ENCODE results near the gene IGSF23.
"Not testable (repeated sequence)": the region's sequence is repeated elsewhere in the genome, so short reads cannot be mapped to it uniquely, and the experiment has no call there.

The IGSF23 gene

GRCh38 chr19:44623080-44623479, 9.7 kb downstream of the IGSF23 start:
- Histone ChIP-seq H3K4me2 (ENCODE audit: low read length) (no peak overlapping the region), H3K4me1 (ENCODE audit: insufficient read depth, low read length, severe bottlenecking) (no peaks in the 10 kb centered on the region), H3K9me2 (ENCODE audit: low read depth, low read length) (no peaks in the 10 kb centered on the region), H3K9me3 (ENCODE audit: low read length) (no peaks in the 10 kb centered on the region), H3K4me3 (ENCODE audit: low read depth, low read length, poor library complexity, severe bottlenecking) (no peak overlapping the region), H2AFZ (ENCODE audit: low read length) (no peak overlapping the region), H3K36me3 (ENCODE audit: insufficient read depth, low read length) (no peaks in the 10 kb centered on the region), H3F3A (ENCODE audit: insufficient read depth, low read length) (no peaks in the 10 kb centered on the region), H3K79me2 (ENCODE audit: insufficient read depth, low read length) (no peaks in the 10 kb centered on the region), H3K27me3 (ENCODE audit: insufficient read depth, low read length) (no peaks in the 10 kb centered on the region), H3K27ac (ENCODE audit: low read depth, low read length, poor library complexity, severe bottlenecking) (no peak overlapping the region), H4K20me1 (ENCODE audit: insufficient read depth, low read length) (no peaks in the 10 kb centered on the region), H3K9ac (ENCODE audit: low read length) (no peak overlapping the region)
- no peak for TF ChIP-seq EZH2 (IDR thresholded peaks at IDR 0.05; ENCODE audit: borderline replicate concordance, low read length)
- no peak for TF ChIP-seq CTCF (IDR thresholded peaks at IDR 0.05; ENCODE audit: low read length)

- no peaks in the 10 kb centered on the region for H3K4me1 ChIP-seq (ENCODE audit: insufficient read depth, low read length, severe bottlenecking)
Observed at GRCh38 chr19:44623626-44624025, 10.3 kb downstream of the IGSF23 start.

GRCh38 chr19:44624840-44625354, 11.5 kb downstream of the IGSF23 start:
- Histone ChIP-seq H3K9ac (ENCODE audit: low read length) (no peak overlapping the region), H3K9me3 (ENCODE audit: low read length) (no peaks in the 10 kb centered on the region), H3K36me3 (ENCODE audit: insufficient read depth, low read length) (no peaks in the 10 kb centered on the region), H3K4me2 (ENCODE audit: low read length) (no peak overlapping the region), H3F3A (ENCODE audit: insufficient read depth, low read length) (no peaks in the 10 kb centered on the region), H3K27ac (ENCODE audit: low read depth, low read length, poor library complexity, severe bottlenecking) (no peak overlapping the region), H4K20me1 (ENCODE audit: insufficient read depth, low read length) (no peaks in the 10 kb centered on the region), H3K79me2 (ENCODE audit: insufficient read depth, low read length) (no peaks in the 10 kb centered on the region), H3K4me3 (ENCODE audit: low read depth, low read length, poor library complexity, severe bottlenecking) (no peak overlapping the region), H3K4me1 (ENCODE audit: insufficient read depth, low read length, severe bottlenecking) (no peaks in the 10 kb centered on the region), H3K9me2 (ENCODE audit: low read depth, low read length) (no peaks in the 10 kb centered on the region), H3K27me3 (ENCODE audit: insufficient read depth, low read length) (no peaks in the 10 kb centered on the region), H2AFZ (ENCODE audit: low read length) (no peak overlapping the region)
- TF ChIP-seq CTCF (IDR thresholded peaks at IDR 0.05; ENCODE audit: low read length) (no peak), EZH2 (IDR thresholded peaks at IDR 0.05; ENCODE audit: borderline replicate concordance, low read length) (no peak)

More at GRCh38 chr19:44623626-44624025, 10.3 kb downstream of the IGSF23 start:
- Histone ChIP-seq H4K20me1 (ENCODE audit: insufficient read depth, low read length) (no peaks in the 10 kb centered on the region), H3K79me2 (ENCODE audit: insufficient read depth, low read length) (no peaks in the 10 kb centered on the region), H2AFZ (ENCODE audit: low read length) (no peak overlapping the region), H3K4me3 (ENCODE audit: low read depth, low read length, poor library complexity, severe bottlenecking) (no peak overlapping the region), H3K9me2 (ENCODE audit: low read depth, low read length) (no peaks in the 10 kb centered on the region), H3F3A (ENCODE audit: insufficient read depth, low read length) (no peaks in the 10 kb centered on the region), H3K36me3 (ENCODE audit: insufficient read depth, low read length) (no peaks in the 10 kb centered on the region), H3K27ac (ENCODE audit: low read depth, low read length, poor library complexity, severe bottlenecking) (no peak overlapping the region), H3K9me3 (ENCODE audit: low read length) (no peaks in the 10 kb centered on the region), H3K27me3 (ENCODE audit: insufficient read depth, low read length) (no peaks in the 10 kb centered on the region), H3K9ac (ENCODE audit: low read length) (no peak overlapping the region), H3K4me2 (ENCODE audit: low read length) (no peak overlapping the region)
- no peak for TF ChIP-seq EZH2 (IDR thresholded peaks at IDR 0.05; ENCODE audit: borderline replicate concordance, low read length)
- TF ChIP-seq CTCF (IDR thresholded peaks at IDR 0.05; ENCODE audit: low read length) = no peak

- H3K27ac ChIP-seq (ENCODE audit: low read depth, low read length, poor library complexity, severe bottlenecking); H3K9ac ChIP-seq (ENCODE audit: low read length); H3K79me2 ChIP-seq (ENCODE audit: insufficient read depth, low read length): not testable (repeated sequence)
Observed at GRCh38 chr19:44625637-44626036, 12.3 kb downstream of the IGSF23 start.

More at GRCh38 chr19:44625637-44626036, 12.3 kb downstream of the IGSF23 start:
- H3K4me3 ChIP-seq (ENCODE audit: low read depth, low read length, poor library complexity, severe bottlenecking); H3K4me2 ChIP-seq (ENCODE audit: low read length); H3K9me3 ChIP-seq (ENCODE audit: low read length); H3K36me3 ChIP-seq (ENCODE audit: insufficient read depth, low read length); H4K20me1 ChIP-seq (ENCODE audit: insufficient read depth, low read length); H3K27me3 ChIP-seq (ENCODE audit: insufficient read depth, low read length); H3F3A ChIP-seq (ENCODE audit: insufficient read depth, low read length); H3K9me2 ChIP-seq (ENCODE audit: low read depth, low read length); H2AFZ ChIP-seq (ENCODE audit: low read length); H3K4me1 ChIP-seq (ENCODE audit: insufficient read depth, low read length, severe bottlenecking): not testable (repeated sequence)
